ENCODE measurements around the gene TMEM106A.
"Not testable (repeated sequence)": the region's sequence is repeated elsewhere in the genome, so short reads cannot be mapped to it uniquely, and the experiment has no call there.

The TMEM106A gene

DNA sequence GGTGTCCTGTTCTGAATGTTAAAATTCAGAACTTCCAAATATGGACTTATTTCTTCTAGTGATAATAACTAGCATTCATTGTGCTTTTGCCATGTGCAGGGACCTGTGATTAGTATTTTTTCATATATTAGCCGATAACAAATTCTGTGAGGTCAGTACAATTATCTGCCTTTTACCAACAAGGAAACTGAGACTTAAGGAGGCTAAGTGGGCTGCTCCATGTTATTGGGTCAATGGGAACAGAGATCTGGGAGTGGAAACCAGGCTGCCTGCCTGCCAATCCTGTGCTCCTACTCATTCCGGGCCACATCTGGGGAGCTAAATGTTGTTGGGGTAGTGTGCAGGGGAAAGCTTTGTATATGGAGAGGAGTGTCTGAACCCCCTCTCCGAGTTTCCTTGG, 3.7 kb downstream of the TMEM106A start:
- no peak for FAIRE-seq
- DNase-seq (ENCODE audit: low spot score), result no peak

DNA sequence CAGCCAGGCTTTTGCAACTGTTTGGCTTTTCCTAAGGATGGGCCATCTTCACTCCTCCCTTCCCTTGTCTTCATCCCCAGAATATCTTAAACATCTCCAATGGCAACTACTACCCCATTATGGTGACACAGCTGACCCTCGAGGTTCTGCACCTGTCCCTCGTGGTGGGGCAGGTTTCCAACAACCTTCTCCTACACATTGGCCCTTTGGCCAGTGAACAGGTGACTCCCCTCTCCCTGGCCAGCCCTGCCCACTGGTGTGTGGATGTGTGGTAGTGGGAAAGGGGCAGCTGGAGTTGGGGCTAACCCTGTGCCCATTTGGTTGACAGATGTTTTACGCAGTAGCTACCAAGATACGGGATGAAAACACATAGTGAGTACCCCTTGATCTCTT, 4.7 kb downstream of the TMEM106A start:
- FAIRE-seq (no peak), DNase-seq (ENCODE audit: low spot score) (no peak)

DNA sequence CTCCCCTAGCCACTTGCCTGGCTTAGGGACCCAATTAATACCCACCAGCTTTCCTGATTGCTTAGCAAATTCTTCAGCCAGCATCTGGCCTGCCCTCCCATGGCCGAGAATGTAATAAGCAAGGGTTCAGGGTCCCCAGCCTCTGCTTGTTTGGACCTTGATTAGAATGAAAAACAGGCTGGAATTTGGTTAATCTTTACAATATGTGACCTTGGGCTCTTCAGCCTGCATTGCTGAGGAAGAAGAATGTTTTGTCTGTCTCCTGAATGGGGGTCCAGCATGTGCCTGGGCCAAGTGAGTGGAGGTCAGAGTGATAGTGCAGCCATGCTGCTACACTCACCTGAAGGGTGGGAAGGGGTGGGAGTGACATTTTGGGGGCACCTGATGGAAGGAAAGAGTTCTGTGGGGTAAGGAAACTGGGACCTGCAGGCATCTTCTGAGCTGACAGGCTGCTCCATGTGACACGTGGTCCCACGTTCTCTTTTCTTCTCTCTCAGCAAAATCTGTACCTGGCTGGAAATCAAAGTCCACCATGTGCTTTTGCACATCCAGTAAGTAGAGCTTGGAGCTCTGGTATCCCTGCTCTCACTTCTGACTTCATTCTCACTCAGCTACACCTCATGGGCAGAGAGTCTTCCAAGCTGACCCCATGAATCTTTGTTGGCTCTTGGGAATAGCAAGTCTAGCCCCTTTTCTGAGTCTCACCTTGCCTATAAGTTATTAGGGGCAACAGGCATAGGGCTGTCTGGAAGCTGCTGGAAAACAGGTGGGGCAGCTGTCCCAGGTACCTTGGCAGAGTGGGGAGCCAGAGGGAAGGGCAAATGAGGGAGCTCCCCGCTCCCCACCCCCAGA, 5.3 kb downstream of the TMEM106A start:
- DNase-seq (ENCODE audit: low spot score) (no peak), FAIRE-seq (no peak)

DNA sequence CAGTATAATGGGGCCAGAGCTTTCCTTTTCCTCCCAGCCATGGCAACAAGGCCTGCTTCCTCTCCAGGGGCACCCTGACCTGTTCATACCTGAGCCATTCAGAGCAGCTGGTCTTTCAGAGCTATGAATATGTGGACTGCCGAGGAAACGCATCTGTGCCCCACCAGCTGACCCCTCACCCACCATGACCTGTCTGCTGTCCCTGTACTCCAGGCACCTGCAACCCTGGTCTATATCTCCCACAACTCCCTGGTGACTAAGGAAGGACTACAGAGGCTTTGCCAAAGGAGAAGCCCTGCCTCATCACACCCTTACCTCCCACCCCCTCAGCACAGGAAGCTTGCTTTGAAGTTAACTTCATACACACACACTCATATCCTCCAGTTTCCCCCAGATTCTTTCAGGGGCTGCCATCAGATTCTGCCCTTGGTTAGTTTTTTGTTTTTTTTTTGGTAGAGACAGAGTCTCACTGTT, 6.0 kb downstream of the TMEM106A start:
- FAIRE-seq (no peak), DNase-seq (ENCODE audit: low spot score) (no peak)

DNA sequence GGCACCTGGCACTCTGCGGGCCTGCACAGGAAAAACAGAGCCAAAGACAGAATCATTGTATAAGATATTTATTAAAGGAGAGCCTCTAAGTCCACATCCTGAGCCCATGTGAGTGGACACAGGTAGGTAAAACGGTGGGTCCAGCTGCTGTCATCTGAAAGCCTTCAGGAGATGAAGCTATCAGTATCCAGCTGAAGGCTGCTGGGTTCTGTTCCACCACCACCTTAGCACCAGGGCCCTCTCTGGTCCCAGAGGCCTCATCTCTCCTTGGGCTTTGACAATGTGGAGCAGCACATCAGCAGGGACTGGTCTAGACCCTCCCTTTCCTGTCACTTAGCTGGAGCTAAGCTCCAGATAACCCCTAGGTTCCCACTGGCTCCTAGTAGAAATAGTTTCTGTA, 7.3 kb downstream of the TMEM106A start:
- no peak for FAIRE-seq
- DNase-seq (ENCODE audit: low spot score), result no peak

DNA sequence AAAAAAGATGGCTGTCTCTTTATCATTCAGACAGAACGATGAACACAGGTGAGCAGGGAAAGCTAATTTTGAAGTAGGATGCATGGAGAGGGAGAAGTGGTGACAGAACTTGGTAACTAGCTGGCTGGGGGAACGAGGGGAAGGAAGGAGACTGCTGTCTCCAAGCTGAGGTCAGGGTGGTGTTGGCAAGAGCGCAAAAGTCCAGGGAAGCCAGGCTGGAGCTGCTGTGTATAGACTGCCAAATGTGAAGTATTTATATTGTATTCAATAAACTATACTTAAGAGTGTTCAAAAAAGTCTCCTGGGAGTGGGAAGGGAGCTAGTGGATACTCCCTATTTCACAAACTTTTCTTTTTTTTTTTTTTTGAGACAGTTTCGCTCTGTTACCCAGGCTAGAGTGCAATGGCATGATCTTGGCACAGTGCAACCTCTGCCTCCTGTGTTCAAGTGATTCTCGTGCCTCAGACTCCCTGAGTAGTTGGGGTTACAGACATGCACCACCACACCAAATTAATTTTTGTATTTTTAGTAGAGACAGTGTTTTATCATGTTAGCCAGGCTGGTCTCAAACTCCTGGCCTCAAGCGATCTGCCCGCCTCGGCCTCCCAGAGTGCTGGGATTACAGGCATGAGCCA, 8.2 kb downstream of the TMEM106A start:
- FAIRE-seq (no peak), DNase-seq (ENCODE audit: low spot score) (no peak)

DNA sequence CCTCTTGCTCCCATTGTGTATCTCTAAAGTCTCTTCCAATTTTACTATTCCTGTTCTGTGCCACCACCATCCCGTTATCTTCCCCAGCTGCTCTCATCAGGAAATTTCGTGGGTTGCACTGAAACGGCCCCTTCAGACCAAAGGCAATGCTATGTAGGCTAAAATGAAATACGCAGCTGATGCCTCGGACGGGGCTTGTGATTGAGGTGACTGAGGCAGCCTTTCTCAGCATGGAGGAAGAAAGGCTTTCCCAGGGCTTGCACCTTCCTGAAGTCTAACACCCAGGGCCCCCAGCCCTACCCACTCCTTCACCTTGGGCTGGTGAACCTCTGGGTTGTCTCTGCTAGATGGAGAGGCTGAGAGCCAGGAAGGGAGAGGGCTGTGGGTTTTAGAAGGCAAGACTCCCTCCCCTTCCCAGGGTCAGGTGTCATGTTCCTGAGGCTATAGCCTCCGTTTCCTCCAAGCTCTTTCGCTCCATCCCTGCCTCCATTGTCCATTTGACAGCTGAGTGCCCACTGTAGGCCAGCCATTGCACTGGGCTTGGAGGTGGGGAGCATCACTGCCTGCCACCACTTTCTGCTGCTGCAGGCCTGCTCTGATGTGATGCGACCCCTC, 8.9 kb downstream of the TMEM106A start:
- no peak for FAIRE-seq
- no peak for DNase-seq (ENCODE audit: low spot score)

DNA sequence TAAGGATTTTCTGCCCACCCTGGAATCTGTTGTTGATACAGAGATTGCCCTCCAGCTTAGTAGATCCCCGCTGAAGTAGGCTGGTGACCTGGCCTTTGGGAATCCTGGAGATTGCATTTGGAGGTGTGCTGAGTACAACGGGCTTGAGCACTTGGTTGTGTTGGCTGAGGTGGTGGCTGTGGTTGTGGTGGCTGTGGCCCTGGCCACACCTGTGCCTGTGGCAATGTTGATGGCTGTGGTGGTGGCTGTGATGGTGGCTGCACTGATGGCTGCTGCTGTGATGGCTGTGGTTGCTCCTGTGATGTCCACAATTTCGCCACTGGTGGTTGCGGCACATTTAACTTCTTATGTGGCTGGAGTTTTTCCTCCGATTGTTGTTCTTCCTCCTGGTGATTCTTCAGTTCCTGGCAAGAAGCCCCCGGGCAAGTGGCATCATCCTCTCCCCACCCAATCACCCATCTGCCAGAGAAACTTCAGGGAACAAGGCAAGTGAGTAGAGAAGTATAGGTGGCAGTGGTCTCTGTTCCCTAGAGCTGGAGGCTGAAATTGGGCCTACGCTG, 12.6 kb downstream of the TMEM106A start:
- DNase-seq (ENCODE audit: low spot score) (no peak), FAIRE-seq (no peak)

DNA sequence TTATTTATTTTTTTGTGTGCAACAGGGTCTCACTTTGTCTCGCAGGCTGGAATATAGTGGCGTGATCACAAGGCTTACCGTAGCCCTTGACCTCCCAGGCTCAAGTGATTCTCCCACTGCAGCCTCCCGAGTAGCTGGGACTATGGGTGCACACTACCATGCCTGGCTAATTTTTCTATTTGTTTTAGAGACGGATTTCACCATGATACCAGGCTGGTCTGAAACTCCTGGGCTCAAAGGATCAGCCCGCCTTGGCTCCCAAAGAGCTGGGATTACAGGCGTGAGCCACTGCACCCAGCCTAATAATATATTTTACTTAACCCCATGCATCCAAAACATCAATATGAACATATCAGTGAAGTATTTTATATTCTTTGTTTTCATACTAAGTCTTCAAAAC, 14.7 kb downstream of the TMEM106A start:
- FAIRE-seq (no peak), DNase-seq (ENCODE audit: low spot score) (no peak)

DNA sequence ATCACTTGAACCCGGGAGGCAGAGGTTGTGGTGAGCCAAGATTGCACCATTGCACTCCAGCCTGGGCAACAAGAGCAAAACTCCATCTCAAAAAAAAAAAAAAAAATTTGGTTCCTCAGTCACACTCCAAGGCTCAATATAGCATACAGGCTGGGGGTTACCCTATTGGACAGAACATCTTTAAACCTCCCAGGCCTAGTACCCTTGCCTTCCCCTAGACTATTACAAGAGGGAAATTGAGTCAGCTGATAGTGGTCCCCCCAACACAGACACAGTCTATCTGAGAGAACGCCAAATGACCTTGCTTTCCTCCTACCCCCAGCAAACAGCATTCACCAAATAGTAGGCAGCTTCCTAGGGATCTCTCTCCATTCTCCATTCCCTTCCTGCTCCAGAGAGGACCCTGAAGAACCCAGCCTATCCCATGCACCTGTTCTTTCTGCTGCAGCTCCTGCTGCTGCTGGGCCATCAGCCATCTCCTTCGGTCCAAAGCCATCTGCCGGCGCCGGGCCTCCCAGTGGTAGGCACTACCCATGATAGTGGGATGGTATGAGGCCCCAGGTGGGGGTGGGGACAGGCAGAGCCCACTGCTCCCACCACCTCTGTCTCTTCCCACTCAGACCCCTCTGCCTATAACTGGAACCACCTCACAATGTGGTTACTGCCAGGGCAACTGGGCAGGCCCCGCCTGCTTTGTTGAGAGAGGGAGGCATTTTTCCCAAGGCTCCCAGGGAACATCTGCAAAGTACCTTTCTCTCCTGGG, 16.5 kb downstream of the TMEM106A start, which contains the start of gene CCDC200:
Gene CCDC200 (minus strand): TSS at position 604 of the 763 bp plus-strand sequence. CDS start 69 bp downstream, at position 535.
- not testable (repeated sequence) for DNase-seq (ENCODE audit: low spot score); FAIRE-seq

DNA sequence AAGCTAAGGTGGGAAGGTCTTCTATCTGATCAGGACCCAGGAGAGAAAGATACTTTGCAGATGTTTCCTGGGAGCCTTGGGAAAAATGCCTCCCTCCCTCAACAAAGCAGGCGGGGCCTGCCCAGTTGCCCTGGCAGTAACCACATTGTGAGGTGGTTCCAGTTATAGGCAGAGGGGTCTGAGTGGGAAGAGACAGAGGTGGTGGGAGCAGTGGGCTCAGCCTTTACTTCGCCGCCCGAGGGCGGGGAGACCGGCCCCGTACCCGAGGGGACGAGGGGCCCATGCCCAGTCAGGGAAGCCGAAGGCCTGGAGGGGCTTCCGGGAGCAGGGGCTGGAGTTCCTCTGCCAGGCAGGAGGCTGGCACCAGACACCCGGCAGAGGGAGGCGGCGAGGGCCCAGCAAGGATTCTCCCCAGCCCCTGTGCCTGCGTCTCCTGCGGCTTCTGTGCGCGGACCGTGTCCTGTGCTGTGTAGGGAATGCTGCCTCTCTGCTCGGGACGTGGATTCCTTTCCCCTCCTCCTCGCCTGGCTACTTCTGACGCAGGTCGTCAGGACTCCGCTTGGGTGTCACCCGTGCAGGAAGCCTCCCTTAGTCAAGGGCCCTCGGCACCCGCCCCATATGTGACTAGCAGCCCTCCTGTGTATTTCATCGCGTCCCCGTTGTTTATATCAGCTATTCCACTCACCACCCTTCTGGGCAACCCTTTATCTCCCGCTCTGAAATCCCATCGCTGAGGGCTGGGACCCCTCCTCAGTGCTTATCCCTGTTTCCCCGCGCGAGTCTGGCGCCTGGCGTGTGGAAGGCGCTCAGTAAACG, 19.7 kb downstream of the TMEM106A start:
- DNase-seq (ENCODE audit: low spot score); FAIRE-seq: not testable (repeated sequence)

DNA sequence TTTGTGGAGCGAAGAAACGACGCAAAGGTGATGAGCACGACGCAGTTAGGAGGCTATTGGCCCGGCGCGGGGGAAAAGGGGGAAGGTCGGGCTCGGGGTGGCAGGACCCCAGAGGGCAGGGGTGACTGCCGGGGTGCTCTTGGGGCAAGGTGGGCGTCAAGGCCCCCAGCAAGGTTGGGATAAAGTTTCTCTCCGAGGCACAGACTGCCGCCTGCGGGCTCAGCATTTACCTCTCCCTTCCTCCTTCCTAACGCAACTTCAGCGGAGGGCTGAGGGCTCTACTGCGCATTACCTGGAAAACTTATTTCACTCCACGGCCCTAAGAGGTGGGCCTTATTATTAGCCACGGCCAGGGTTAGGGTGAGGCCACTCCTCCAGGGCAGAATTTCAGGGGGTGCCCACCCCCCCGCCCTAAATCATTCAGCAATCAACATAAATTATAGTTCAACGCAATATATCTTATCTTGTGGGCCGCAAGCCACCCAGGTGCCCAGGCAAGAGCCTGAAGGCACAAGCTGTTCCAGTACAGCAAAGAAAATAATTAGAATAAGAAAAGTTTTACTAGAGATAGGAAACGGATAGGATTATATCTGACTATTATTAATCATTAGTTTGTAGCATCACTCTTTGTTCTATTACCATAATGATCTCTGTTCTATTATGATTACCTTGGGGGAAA, 20.5 kb downstream of the TMEM106A start:
- FAIRE-seq, result not testable (repeated sequence)
- DNase-seq (ENCODE audit: low spot score), result peak; percentile 29

DNA sequence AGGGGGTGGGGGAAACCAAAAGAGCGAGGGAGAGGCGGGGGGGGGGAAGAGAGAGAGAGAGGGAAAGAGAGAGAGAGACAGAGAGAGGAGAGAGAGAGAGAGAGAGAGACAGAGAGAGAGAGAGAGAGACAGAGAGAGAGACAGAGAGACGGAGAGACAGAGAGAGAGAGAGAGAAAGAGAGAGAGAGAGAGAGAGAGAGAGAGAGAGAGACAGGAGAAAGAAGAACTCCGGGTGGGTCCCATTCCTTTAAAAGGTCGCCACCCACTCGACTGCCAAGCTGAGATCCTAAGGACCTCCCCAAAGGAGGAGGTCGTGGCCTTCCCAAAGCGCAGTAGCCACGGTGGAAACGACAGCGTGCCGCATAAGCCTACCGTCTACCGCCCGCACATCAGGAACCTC, 21.6 kb downstream of the TMEM106A start:
- not testable (repeated sequence) for FAIRE-seq; DNase-seq (ENCODE audit: low spot score)

DNA sequence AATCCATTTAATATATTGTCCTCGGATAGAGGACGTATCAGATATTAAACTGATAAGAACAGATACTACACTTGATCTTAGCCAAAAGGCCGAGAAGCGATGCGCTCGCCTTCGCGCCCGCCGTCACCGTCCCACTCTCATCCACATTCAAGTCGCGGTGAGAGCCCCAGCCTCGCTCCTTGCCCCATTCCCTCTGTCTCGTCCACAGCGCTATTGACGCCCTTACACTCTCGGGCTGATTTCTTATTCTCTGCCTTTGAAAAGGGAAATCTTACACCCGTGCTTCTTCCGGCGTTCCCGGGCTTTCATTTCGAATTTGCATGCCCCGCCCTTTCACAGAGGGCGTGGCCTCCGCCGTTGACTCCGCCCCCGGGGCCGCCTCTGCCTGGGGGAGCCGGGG, 22.2 kb downstream of the TMEM106A start, which contains the start of gene RNU2-1:
Gene RNU2-1 (minus strand): TSS at position 101 of the 400 bp plus-strand sequence.
- FAIRE-seq; DNase-seq (ENCODE audit: low spot score): not testable (repeated sequence)

DNA sequence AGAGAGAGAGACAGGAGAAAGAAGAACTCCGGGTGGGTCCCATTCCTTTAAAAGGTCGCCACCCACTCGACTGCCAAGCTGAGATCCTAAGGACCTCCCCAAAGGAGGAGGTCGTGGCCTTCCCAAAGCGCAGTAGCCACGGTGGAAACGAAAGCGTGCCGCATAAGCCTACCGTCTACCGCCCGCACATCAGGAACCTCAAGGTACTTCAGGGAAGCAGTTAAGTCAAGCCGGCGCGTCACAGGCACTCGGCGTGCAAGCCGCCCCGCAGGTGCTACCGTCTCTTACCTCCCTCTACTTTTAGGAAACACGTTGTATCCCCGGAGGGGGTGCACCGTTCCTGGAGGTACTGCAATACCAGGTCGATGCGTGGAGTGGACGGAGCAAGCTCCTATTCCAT, 27.9 kb downstream of the TMEM106A start:
- not testable (repeated sequence) for FAIRE-seq; DNase-seq (ENCODE audit: low spot score)

DNA sequence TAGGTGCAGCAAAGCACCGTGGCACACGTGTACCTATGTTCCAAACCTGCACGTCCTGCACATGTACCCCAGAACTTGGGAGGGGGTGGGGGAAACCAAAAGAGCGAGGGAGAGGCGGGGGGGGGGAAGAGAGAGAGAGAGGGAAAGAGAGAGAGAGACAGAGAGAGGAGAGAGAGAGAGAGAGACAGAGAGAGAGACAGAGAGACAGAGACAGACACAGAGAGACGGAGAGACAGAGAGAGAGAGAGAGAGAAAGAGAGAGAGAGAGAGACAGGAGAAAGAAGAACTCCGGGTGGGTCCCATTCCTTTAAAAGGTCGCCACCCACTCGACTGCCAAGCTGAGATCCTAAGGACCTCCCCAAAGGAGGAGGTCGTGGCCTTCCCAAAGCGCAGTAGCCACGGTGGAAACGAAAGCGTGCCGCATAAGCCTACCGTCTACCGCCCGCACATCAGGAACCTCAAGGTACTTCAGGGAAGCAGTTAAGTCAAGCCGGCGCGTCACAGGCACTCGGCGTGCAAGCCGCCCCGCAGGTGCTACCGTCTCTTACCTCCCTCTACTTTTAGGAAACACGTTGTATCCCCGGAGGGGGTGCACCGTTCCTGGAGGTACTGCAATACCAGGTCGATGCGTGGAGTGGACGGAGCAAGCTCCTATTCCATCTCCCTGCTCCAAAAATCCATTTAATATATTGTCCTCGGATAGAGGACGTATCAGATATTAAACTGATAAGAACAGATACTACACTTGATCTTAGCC, 29.1 kb downstream of the TMEM106A start:
- DNase-seq (ENCODE audit: low spot score); FAIRE-seq: not testable (repeated sequence)

DNA sequence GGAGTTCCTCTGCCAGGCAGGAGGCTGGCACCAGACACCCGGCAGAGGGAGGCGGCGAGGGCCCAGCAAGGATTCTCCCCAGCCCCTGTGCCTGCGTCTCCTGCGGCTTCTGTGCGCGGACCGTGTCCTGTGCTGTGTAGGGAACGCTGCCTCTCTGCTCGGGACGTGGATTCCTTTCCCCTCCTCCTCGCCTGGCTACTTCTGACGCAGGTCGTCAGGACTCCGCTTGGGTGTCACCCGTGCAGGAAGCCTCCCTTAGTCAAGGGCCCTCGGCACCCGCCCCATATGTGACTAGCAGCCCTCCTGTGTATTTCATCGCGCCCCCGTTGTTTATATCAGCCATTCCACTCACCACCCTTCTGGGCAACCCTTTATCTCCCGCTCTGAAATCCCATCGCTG, 34.8 kb downstream of the TMEM106A start:
- not testable (repeated sequence) for FAIRE-seq; DNase-seq (ENCODE audit: low spot score)
